Pancreas (tissue), 10 donors: ENCODE results near the gene GOLGA1. TPM values are rescaled to one million over a fixed set of nuclear protein-coding genes. Genes with fewer than 3 reads are reported as not detected.
"Not testable (repeated sequence)": the region's sequence is repeated elsewhere in the genome, so short reads cannot be mapped to it uniquely, and the experiment has no call there.

Source experiments
- ATAC-seq, 4 donors: fragments of 200-7000 bp; cut with Tn5 transposase; one replicate each; pipeline versions ENCODE4 v1.8.0 to v1.9.1; 2020; ENCODE audit warnings: mild to moderate bottlenecking in 4 of 4, moderate library complexity in 4 of 4
- DNase-seq, 6 donors: peaks; one replicate each; pipeline ENCODE4 v3.0.0-alpha.2; 2020
- FAIRE-seq: peaks from 2 replicates; lab custom pipeline; 2012; peaks lifted over from hg19 to GRCh38; lab: Jason Lieb, UNC
- H3K27ac ChIP-seq, 4 donors: fragments of 200-600 bp; sonication (generic); 1 replicate in 3 of 4; 2 replicates in 1 of 4; pipeline versions ENCODE4 v1.5.0 to v1.8.0; 2020
- H3K27me3 ChIP-seq, 4 donors: fragments of 200-600 bp; one replicate each; pipeline ENCODE4 v1.8.0; 2021
- H3K36me3 ChIP-seq, 3 donors: fragments of 200-600 bp; sonication (generic) in 1 of 3; one replicate each; pipeline versions ENCODE4 v1.5.0 to v1.8.0; 2020 to 2021
- H3K4me1 ChIP-seq, 3 donors: fragments of 200-600 bp; one replicate each; pipeline ENCODE4 v1.8.0; 2021
- H3K4me3 ChIP-seq, 4 donors: fragments of 200-600 bp; sonication (generic) in 2 of 4; one replicate each; pipeline versions ENCODE4 v1.5.0 to v1.8.0; 2020 to 2021
- H3K9me3 ChIP-seq, 4 donors: fragments of 200-600 bp; one replicate each; pipeline ENCODE4 v1.8.0; 2021
- WGBS, 2 donors: extraction: QIAGEN DNeasy Blood & Tissue Kit; methylation state at CpG; one replicate each; pipeline ENCODE4 v1.1.7; 2013; 5-methylcytosine and 5-hydroxymethylcytosine counted together
- intact Hi-C, 3 donors: fragments of 100-400 bp; cut with DNase I; formaldehyde crosslinking; loops; one replicate each; pipeline versions ENCODE4 v1.11.1 to v1.14.2; 2022
- polyA plus RNA-seq, 2 donors: library from polyadenylated mRNA; stranded (reverse); fragments of 200-250 nt; gene quantifications; one replicate each; pipeline ENCODE4 v1.2.3, GENCODE V29; 2013
- total RNA-seq, 6 donors: library from RNA; stranded (reverse); fragmentation: NEBNext Ultra II Directional in 4 of 6; extraction: Animal tissue kit (Norgen Biotek cat#: 25700) in 4 of 6; gene quantifications; one replicate each; pipeline versions ENCODE4 v1.2.1 to v1.2.4, GENCODE V29; 2021 to 2023
- TF ChIP-seq, protein P1 (sequence below), 4 donors: fragments of 200-600 bp; sonication (generic) in 3 of 4; IDR thresholded peaks; one replicate each; pipeline versions ENCODE4 v1.5.0 to v1.8.0; 2021; ENCODE audit warnings: antibody characterized with exemption in 4 of 4
- donor health status: healthy with polysubstance abuse.
- donor health status: DM: no; HTN: no; CAD: no; lungs with moderate emphysema.
- donor health status: DM: no; HTN: no; CAD: no.
- donor health status: control.
- donor health status: control.
- donor health status: Bipolar disorder and iron deficiency.
- donor health status: DM: yes; HTN: yes; CAD: no.
- donor health status: DM: no; HTN: no; CAD: no.
- donor health status: DM: no; HTN: no; CAD: no.
- donor health status: DM: yes; HTN: yes; CAD: no.

Gene GOLGA1
- total and polyA plus RNA-seq, 8 donors: 9.0 to 14.7 (median 10.9) TPM

- no peaks in the 10 kb centered on the region for H3K36me3 ChIP-seq
- DNase-seq: no peak
- TF ChIP-seq, protein P1, sequence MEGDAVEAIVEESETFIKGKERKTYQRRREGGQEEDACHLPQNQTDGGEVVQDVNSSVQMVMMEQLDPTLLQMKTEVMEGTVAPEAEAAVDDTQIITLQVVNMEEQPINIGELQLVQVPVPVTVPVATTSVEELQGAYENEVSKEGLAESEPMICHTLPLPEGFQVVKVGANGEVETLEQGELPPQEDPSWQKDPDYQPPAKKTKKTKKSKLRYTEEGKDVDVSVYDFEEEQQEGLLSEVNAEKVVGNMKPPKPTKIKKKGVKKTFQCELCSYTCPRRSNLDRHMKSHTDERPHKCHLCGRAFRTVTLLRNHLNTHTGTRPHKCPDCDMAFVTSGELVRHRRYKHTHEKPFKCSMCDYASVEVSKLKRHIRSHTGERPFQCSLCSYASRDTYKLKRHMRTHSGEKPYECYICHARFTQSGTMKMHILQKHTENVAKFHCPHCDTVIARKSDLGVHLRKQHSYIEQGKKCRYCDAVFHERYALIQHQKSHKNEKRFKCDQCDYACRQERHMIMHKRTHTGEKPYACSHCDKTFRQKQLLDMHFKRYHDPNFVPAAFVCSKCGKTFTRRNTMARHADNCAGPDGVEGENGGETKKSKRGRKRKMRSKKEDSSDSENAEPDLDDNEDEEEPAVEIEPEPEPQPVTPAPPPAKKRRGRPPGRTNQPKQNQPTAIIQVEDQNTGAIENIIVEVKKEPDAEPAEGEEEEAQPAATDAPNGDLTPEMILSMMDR (IDR thresholded peaks at IDR 0.05): no peak
- no peak overlapping the region for H3K4me3 ChIP-seq
- intact Hi-C loops: loop anchor here in 1 of 3 donors (10.0 kb wide), 1 partner anchor 180 kb away; the partner anchor contains the start of gene SCAI
- H3K27me3 ChIP-seq: no peaks in the 10 kb centered on the region
- WGBS, 2 donors: 28 to 31% methylated on average over 2 of the region's 2 CpGs
- no peaks in the 10 kb centered on the region for H3K4me1 ChIP-seq
- no peak for FAIRE-seq
- ATAC-seq: no peak
- no peak overlapping the region for H3K27ac ChIP-seq
- no peaks in the 10 kb centered on the region for H3K9me3 ChIP-seq
These were observed 23.7 kb upstream of the GOLGA1 start for GRCh38 chr9:124964604-124965003.

- Histone ChIP-seq H3K9me3 (no peaks in the 10 kb centered on the region), H3K27ac (no peak overlapping the region), H3K4me1 (no peaks in the 10 kb centered on the region), H3K4me3 (no peak overlapping the region), H3K36me3 (no peaks in the 10 kb centered on the region), H3K27me3 (no peaks in the 10 kb centered on the region)
- intact Hi-C loops: loop anchor here in 1 of 3 donors (10.0 kb wide), 1 partner anchor 181 kb away; the partner anchor contains the start of gene SCAI
- no peak for DNase-seq
- 89 to 96% methylated on average over 2 of the region's 2 CpGs for WGBS, 2 donors
- FAIRE-seq: no peak
- TF ChIP-seq, protein P1 (IDR thresholded peaks at IDR 0.05): no peak
- ATAC-seq: no peak
These were observed 23.2 kb upstream of the GOLGA1 start for GRCh38 chr9:124964056-124964455.

DNA sequence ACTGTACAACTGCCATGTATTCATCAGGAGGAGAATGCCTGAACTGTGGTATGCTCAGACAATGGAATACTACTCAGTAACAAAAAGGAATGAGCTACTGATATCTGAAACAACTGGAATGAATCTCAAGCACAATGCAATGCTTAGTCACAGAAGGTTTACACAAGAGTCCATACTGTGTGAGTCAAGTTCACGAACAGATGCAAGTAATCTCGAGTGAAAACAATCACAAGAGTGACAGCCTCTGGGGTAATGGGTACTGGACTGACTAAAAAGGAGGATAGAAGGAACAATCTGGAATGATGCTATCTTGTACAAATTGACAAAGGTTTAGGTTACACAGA, 19.5 kb upstream of the GOLGA1 start:
- Histone ChIP-seq H3K4me1 (no peaks in the 10 kb centered on the region), H3K9me3 (no peaks in the 10 kb centered on the region), H3K36me3 (no peaks in the 10 kb centered on the region), H3K4me3 (no peak overlapping the region), H3K27ac (no peak overlapping the region), H3K27me3 (no peaks in the 10 kb centered on the region)
- 81 to 83% methylated on average over 2 of the region's 2 CpGs for WGBS, 2 donors
- FAIRE-seq (no peak), DNase-seq (no peak), ATAC-seq (no peak)
- TF ChIP-seq, protein P1 (IDR thresholded peaks at IDR 0.05): no peak
- intact Hi-C loops: loop anchor here in 1 of 3 donors (10.0 kb wide), 1 partner anchor 184 kb away; the partner anchor contains the start of gene SCAI

GRCh38 chr9:124959671-124960408, 19.0 kb upstream of the GOLGA1 start:
- H3K27me3 ChIP-seq, H3K4me1 ChIP-seq, H3K36me3 ChIP-seq, ATAC-seq, DNase-seq, FAIRE-seq, H3K27ac ChIP-seq, H3K9me3 ChIP-seq, H3K4me3 ChIP-seq: not testable (repeated sequence)
- intact Hi-C loops: loop anchor here in 1 of 3 donors (10.0 kb wide), 1 partner anchor 185 kb away; the partner anchor contains the start of gene SCAI
- 96 to 97% methylated on average over 9 of the region's 9 CpGs for WGBS, 2 donors

DNA sequence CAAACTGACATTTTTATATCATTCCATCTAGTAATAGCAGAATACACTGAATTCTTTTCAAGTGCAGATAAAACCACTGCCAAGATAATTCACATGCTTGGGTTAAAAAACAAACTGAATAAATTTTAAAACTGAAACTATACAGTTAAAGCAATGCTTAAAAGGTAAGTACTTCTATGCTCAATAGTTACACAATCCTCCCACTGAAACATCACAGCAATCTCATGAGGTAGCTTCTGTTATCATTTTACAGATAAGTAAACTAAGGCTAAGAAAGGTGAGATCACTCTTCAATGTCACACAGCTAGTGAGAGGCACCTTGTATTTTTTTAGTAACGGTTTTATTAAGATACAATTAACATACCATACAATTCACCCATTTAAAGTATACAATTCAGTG, 13.4 kb upstream of the GOLGA1 start:
- intact Hi-C loops: no loop called here

More for the DNA sequence above, 13.4 kb upstream of the GOLGA1 start:
- TF ChIP-seq, protein P1 (IDR thresholded peaks at IDR 0.05): no peak
- Histone ChIP-seq H3K36me3 (no peaks in the 10 kb centered on the region), H3K27me3 (no peaks in the 10 kb centered on the region), H3K27ac (no peak overlapping the region), H3K4me1 (no peaks in the 10 kb centered on the region), H3K4me3 (no peak overlapping the region), H3K9me3 (no peaks in the 10 kb centered on the region)
- DNase-seq (no peak), FAIRE-seq (no peak), ATAC-seq (no peak)
- WGBS, 2 donors: 79 to 90% methylated on average over 1 of the region's 1 CpG
